Activated CD4-positive, alpha-beta T cell treated with anti-CD3 and anti-CD28 coated beads, Interleukin-2, amount 50 U/mL, for 48 hours (primary cell): ENCODE data around the gene RETREG1.
"Not testable (repeated sequence)": the region's sequence is repeated elsewhere in the genome, so short reads cannot be mapped to it uniquely, and the experiment has no call there.

Source experiments
- DNase-seq, 2 experiments: peaks; one replicate each; pipeline ENCODE4 v3.0.0-alpha.2; 2020

Gene RETREG1

DNA sequence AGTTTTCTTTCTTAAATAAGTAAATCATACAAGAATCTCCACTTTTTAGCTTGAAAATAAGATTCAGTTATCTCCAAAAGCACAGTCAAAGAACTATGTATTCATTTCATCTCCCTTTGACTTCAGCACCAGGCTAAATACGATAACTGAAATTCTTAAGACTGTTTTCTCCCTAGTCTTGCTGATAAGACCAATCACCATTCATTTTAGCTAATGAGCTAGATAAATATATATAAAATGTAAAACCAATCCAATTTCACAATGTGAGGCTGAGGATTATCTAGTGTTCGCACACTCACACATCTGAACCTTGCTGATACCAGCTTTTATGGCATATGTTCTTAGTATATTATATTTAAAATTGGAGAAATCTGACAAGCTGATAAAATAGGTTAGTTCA lies 133.9 kb downstream of the RETREG1 start:
- no peak for DNase-seq

DNA sequence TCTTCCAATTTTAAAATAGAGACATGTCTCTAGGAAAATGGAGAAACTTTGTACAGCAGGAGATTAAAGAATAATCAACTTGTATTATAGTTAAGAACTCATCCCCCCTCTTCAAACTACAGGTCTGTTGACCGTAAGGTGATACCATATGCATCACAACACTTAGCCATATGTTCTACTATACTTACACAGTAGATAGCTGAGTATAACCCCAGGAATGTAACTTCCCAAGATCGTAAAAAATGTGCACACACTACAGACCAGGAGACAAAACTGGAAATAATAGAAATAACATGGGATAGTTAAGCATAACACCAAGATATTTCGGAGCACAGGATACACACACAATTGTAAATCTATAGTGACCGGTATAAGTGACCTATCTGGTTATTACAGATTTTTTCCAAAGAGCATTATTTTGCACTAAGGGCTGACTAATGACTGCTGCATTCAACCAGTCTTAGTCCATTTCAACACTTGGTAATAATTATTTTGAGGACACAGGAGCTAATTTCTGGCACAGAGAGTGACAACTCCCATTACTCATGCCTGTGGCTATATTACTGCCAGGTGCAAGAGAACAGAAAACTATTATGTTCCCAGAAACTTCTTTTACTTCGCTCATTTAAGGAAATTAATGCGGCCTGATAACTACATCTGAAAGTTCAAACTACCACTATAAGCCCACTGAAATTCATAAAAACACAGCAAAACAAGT lies 135.8 kb downstream of the RETREG1 start:
- DNase-seq, result no peak

DNA sequence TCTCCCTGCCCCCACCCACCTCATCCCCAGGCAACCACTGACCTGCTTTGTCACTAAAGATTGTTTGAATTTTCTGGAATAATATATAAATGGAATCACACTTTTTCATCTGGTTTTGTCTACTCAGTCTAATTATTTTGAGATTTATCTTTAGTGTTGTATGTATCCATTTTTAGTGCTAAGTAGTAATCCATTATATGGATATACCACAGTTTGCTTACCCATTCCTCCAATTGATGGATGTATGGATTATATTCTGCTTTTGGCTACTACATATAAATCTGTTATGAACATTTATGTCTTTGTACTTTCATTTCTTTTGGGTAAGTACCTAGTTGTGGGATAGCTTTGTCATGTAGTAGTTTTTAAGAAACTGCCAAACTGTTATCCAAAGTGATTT lies 136.7 kb downstream of the RETREG1 start:
- no peak for DNase-seq

DNA sequence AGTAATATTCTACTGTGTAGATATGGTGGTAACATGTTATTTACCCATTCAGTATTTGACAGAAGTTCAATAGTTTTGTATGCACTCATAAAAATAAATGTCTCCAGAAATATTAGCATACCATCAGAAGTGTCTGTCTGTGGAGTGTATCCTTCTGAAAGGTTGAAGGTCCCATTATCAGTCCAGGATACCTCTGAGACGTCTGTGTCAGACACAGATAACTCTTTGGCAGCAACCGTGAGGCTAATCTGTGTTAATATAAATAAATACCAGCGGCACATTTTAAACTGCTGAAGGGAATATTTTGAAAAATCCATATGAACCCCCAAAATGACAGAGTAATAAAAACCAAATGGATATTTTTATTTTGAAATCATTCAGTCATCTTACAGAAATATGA lies 139.3 kb downstream of the RETREG1 start:
- DNase-seq, result no peak

DNA sequence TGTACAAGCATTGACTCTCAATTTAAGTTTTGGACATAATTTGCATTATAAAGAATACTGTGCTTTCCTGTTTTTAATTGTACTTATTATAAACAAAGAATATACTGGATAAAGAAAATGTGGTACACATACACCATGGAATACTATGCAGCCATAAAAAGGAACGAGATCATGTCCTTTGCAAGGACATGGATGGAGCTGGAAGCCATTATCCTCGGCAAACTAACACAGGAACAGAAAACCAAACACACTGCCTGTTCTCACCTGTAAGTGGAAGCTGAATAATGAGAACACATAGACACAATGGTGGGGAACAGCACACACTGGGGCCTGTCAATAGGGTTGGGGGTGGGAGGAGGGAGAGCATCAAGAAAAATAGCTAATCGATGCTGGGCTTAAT lies 140.4 kb downstream of the RETREG1 start:
- DNase-seq, result not testable (repeated sequence)

DNA sequence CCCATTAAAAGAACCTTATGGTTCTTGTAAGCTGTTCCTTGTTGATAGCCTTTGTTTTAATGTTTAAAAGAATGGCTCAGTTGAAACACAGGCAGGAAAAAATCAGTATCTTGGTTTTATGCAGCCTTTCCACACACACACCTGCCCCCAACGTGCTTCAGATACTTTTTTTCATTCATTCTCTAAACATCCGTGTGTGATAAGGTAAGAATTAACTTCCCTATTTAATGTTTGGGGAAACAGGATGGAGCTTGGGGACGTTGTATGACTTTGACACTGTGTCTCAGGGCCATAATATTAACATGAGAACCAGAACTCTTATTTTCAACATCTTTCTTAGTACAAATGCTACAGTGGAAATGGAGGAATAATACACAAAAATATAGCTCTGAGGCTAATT lies 145.4 kb downstream of the RETREG1 start:
- no peak for DNase-seq

DNA sequence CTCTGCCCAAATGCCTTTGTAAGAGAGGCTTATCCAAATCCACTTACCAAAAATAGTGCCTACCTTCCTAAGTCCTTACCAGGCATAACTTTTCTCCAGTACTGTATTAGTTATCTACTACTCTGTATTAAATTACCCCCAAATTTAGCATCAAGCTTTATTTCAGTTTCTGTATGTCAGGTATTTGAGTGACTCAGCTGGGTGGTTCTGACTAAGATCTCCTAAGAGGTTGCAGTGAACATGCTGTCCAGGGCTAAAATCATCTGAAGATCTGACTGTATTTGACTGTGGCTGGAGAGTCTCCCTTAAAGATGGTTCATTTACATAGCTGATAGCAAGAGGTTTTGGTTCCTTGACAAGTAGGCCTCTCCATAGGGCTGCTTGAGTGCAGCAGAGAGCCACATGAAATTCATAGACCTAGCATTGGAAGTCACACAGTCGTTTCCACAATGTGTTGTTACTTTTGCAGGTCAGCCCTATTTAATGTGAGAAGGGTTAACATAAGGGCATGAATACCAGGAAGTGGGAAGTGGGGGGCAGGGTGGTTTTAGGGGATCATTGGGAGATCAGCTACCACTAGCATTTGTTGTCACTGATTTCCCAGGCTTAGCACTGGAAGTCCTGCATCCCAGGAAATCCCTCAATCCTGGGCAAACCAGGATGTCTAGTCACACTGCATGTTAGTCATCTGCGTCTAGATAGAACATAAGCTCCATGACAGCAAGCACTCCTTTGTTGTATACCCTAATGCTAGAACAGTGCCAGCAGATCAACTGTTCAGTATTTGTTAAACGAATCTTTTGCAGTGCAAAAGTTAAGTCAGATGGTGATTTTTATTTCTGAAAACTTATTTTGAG lies 149.2 kb downstream of the RETREG1 start:
- DNase-seq, result peak in 1 of 2 experiments; percentile 20

DNA sequence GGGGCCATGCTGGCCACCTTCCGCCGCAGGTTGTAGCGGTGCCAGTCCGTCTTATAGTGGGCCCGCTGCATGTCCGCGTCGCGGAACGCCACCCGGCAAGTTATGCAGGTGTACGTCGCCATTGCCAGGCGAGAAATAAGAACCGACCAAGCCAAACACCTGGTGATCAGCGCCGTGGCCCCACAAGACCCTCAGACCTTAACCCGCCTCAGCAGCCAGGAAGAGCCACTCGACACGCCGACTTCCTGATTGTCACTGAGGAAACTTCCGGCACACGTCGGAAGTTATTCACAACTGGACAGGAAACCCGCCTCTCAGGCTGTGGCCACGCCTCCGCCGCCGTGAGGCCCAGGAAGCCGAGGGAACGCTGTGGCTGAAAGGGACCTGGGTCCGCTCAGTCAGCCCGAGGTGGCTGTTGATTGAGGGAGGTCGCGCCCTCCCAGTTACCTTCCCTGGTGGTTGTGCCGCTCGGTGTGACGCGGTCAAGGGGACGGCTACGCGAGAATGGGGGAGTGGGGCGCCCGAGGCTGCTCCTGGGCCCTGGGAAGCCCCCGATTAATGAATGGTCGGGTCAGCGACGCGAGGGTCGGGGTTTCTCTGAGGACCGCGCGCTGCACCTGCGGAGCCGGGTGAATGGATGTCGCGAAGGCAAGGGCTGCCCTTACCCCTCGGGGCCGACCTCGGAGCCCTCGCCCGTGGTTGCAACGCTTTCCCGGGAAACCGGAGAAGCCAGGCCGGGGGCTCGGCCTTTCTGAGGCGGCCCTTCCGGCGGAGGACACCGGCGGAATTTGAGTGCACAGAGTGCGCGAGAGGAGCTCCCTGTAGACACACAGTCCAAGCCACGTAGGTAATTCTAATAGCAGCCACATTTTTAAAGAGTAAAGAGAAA lies 151.0 kb downstream of the RETREG1 start, which contains the start of gene ZNF622:
Gene ZNF622, minus strand, starts transcription at position 257 of the 889 bp plus-strand sequence. Its CDS starts 135 bp downstream, at position 122.
- peak; percentile 90 to 92 for DNase-seq

DNA sequence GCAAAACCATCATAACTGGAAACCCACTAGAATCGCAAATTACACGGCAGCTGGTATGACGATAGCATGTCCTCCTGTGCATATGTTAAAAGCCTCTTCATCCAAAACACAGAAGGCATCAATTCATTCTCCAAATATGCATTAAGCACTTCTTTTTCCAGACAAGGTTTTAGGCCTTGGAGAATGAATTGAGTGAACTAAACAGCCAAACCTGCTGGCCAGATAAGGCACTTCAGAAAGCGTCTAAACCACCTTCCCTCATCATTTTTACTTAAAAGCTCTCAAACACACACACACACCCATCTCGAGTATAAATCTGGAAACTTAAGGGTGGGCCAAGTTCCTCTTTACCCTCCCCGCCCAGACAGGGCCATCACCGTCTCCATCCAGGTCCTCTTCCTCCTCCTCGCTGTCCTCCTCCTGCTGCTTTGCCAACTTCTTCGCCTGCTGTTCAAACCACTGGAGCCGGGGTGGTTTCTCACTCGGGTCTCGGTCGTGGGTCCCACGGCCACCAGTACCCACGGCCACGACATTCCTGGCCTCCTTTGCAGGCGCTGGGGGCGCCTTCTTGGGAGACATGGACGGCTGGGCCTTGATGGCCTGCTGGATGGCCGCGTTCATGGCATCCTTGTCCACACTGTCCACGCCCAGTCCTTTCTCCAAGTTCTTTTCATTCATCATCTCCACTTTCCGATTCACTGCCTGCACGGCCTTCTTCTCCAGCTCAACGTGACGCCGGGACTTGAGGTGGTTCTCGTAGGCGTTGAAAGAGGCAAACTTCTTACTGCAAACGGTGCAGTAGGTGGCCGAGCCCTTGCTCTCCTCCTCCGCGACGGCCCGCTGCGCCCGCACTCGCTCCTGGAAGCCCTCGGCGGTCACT lies 151.9 kb downstream of the RETREG1 start:
- no peak for DNase-seq

DNA sequence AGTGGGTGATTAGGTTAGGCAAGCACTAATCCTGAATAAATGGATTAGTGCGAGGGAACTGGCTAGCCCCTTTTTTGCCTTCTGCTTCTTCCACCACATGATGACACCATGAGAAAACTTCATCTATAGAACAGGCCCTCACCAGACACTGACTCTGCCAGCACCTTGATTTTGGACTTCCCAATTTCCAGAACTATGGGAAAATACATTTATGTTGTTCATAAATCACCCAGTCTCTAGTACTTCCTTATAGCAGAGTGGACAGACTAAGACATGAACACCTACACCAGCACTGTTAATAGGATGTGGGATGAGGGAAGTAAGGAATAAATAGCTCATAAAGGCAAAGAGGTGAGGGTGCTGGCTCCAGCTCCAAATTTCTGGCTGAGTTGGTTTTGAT lies 152.6 kb downstream of the RETREG1 start:
- DNase-seq, result no peak

DNA sequence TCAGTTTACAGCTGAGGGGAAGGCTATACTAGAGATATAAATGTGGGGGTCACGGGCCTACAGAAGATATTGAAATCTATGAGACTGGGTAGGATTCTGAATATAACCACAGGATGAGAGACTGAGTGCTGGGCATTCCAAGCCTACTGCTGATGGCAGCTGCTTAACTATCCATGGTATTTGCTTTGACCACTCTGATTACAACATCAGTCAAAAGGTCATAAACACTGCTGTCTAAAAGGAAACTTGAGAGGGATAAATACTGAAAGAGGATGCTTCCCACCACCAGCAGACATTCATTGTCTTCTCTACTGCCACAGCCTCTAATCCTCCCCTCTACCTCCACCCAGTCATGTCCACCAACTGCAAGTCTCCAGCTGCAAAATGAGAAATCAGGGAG lies 155.0 kb downstream of the RETREG1 start:
- DNase-seq, result no peak

DNA sequence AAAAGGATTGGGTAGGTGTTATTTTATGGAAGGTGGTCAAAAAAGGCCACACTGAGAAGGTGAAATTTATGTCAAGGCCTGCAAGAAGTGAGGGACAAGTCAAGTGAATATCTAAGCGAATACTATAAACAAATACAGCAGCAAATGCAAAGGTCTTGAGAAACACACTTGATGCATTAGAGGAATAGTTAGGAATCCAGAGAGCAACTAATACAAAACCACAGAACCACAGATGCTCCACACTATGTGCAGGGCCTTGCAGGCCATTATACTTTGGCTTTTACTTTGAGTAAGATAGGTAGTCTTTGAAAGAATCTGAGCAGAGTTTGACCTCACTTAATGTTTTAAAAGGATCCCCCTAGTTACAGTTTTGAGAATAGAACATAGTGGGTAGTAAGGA lies 155.8 kb downstream of the RETREG1 start:
- no peak for DNase-seq

DNA sequence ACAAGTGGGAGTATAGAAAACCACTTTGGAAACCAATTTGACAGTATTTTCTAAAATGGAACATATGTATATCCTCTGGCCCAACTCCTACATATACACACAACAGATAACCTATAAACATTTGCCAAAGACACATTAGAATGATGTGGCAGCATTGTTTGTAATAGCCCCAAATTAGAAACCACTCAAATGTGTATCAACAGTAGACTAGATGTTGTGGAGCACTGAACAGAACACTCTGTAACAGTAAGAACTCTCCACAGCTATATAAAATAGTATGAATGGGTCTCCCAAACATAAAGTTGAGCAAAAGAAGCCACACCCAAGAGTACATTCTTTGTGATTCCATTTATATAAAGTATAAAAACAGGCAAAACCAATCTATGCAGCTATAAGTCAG lies 157.3 kb downstream of the RETREG1 start:
- no peak for DNase-seq

DNA sequence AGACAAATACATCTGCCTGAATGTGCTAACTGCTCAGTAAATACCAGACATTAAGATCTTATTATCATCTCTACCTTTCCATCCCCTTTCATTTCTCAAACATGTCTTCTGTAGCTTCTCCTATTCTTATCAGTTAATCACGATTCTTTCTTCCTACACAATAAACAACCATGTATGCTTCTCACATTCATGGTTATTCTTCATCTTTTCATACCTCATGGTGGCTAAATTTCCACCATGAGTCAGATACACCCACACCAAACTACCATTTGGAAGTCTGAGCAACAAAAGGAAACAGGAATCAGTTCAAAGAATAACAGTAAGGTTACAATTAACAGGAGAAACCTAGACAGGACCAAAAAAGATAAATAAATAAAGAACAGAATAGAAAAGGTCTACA lies 158.9 kb downstream of the RETREG1 start:
- DNase-seq, result no peak

DNA sequence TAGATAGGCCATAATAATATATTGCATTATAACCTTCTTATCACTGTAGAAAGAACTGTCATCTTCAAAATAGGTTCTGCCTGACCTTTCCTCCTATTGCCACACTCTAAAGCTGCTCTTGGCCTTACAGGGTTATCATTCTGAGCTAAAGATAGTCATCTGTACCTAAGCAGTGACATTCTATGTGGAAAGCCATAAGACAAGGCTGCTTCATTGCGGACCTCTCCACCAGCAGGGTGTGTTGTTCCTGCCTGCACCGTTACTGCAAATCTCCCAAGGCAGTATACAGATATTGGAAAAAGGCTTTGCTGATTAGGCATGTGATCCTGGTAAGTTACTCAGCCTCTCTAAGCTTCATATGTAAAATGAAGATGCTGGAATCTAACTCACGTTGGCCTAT lies 159.3 kb downstream of the RETREG1 start:
- no peak for DNase-seq

DNA sequence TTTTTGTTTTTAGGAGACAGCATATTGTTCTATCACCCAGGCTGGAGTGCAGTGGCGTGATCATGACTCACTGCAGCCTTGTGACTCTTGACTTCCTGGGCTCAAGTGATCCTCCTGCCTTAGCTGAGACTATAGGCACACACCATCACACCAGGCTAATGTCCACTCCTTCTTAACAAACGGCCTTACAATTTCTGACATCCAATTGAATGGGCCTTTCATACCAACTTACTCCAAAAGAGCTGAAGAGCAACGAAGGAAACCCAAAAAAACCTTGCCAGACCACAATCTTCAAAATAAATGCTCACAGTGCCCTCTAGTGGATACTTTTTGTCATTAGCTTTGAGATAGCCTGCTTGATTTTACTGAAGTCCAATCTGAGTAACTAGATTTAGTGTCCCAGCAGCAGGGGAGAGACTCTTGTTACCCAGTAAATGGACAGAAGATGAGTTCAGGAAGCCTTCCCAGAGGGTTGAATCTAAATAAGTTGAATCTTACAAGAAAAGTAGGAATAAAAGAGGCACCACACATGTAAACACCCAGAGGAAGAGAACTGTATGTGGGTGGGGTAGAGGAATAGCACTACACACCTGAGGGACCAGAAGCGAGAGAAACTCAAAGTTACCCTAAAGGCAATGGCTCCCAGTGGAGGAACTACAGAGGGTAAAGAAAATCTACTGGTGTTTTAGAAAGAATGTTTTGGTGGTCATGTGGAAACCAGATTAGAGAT lies 160.5 kb downstream of the RETREG1 start:
- DNase-seq, result peak; percentile 28 to 35

DNA sequence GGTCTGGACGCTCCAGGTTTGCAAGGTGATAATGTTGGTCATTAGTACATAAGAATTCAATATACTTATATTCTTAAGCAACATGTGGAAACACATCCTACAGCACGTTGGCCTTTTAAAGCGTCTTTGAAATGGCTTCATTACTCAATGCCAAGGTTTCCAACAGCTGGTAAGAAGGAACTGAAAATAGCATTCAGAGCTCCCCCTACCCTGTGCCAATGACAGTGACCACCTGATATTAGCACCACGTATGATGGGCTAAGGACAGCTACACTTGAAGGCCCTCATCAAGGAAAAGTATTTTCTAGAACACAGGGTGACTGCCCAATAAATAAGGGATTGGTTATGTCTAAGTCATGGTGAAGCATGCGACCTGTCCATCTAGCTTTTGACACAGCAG lies 161.1 kb downstream of the RETREG1 start:
- DNase-seq, result no peak

DNA sequence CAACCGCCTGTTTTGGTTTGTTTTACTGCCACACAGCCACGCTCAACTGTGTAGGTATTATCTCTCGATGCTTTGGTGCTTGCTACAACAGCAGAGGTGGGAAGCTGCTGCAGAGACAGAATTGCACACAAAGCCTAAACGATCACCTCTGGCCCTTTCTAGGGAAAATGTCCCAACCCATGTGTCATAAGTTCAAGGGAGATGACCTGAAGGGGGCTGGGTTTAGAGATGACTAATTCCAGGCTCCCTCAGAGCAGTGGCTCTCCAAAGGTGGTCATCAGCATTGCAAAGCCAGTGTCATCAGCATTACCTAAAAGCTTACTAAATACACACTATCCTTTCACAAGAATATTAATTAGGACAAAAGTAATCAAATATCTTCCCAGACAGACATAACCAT lies 162.1 kb downstream of the RETREG1 start:
- no peak for DNase-seq

DNA sequence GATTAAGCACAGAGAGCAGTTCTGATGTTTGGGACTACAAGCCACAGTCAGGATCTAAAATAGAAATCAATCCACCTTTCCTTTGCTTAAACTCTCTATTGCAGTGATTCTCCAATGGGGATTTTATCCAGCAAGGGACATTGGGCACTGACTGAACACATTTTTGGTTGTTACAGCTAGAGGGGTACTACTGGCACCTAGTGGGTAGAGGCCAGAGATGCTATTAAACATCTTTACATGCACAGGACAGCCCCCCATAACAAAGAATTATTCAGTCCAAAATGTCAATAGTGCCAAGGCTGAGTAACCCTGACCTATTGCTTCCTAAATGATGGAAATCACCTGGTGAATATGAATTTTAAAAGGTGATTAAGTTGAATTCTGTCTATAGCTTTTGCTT lies 163.2 kb downstream of the RETREG1 start:
- no peak for DNase-seq

DNA sequence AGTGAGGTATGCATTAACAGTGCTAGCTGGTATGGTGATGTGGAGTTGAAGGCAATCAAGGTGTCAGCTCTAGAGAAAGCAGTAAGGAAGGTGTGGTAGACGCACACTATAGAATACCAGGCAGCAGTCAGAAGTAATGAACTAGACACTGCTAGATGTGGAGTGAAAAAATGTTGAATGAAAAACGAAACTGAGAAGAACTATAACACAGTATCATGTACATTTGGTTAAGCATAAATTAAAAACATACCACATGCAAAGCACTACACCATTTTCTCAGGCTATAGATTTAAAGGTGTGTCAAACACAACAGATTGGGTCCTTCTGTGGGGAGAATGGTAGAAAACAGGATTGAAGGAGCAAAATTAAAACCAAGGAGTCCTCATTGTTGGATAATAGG lies 166.6 kb downstream of the RETREG1 start:
- no peak for DNase-seq

DNA sequence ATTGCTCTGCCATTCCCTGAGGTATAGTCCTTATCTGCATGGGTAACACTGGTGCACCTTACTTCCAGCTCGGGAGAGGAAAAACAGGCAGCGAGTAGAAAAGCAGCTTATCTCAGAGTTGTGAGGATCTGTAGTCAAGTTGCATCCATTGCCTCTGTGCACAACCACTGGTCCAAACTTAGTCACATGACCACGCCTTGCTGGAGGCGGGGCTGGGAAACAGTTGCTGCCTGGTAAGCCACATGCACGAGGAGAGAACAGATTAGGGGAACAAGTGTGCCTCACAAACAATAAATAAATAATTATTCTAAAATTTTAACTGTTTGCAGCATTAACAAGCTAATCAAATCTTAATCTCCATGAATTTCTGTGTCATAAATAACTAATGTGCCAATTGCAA lies 169.8 kb downstream of the RETREG1 start:
- no peak for DNase-seq
